Measurements from ENCODE around the gene SYT7. TPM values are rescaled to one million over a fixed set of nuclear protein-coding genes. Genes with fewer than 3 reads are reported as not detected.
A peak's percentile ranks its signal among the peaks of the same experiment; 100 is the strongest.
"Not testable (repeated sequence)": the region's sequence is repeated elsewhere in the genome, so short reads cannot be mapped to it uniquely, and the experiment has no call there.

Gene SYT7
- total and polyA plus RNA-seq, 11 donors: 12.4 to 34.7 (median 17.4) TPM

- H3K4me1 ChIP-seq: peaks cover 0 to 7% (median 0%) of the 10 kb centered on the region in 12 donors
- DNase-seq (no peak), ATAC-seq (no peak)
- no peak for TF ChIP-seq CTCF (IDR thresholded peaks at IDR 0.05)
- no peak for TF ChIP-seq POLR2A (IDR thresholded peaks at IDR 0.05)
- no peak overlapping the region for H3K4me3 ChIP-seq
- no peaks in the 10 kb centered on the region for H3K36me3 ChIP-seq
- intact Hi-C loops (cut with DNase I): no loop called here
- 54 to 68% (median 62%) methylated on average over 2 of the region's 2 CpGs for WGBS, 4 donors
- no peaks in the 10 kb centered on the region for H3K9me3 ChIP-seq
- no peak overlapping the region for H3K27ac ChIP-seq
- H3K27me3 ChIP-seq: no peaks in the 10 kb centered on the region
These were observed 35.6 kb upstream of the SYT7 start for GRCh38 chr11:61616434-61616833.

- WGBS, 4 donors: 67 to 75% (median 71%) methylated on average over 6 of the region's 6 CpGs
- peaks cover 0 to 18% (median 3%) of the 10 kb centered on the region in 12 donors for H3K4me1 ChIP-seq
- intact Hi-C loops (cut with DNase I); H3K4me3 ChIP-seq; H3K27ac ChIP-seq; H3K36me3 ChIP-seq; DNase-seq; H3K9me3 ChIP-seq; H3K27me3 ChIP-seq; ATAC-seq: not testable (repeated sequence)
These were observed 33.9 kb upstream of the SYT7 start for GRCh38 chr11:61614782-61615181.

- no peak for DNase-seq
- intact Hi-C loops (cut with DNase I): no loop called here
- TF ChIP-seq CTCF (IDR thresholded peaks at IDR 0.05) (no peak), POLR2A (IDR thresholded peaks at IDR 0.05) (no peak)
- Histone ChIP-seq H3K4me1 (peaks cover 0 to 18% (median 4%) of the 10 kb centered on the region in 12 donors), H3K9me3 (no peaks in the 10 kb centered on the region), H3K36me3 (no peaks in the 10 kb centered on the region), H3K4me3 (no peak overlapping the region), H3K27ac (no peak overlapping the region), H3K27me3 (no peaks in the 10 kb centered on the region)
- ATAC-seq: no peak
- WGBS, 4 donors: 71 to 79% (median 74%) methylated on average over 8 to 10 of the region's 10 CpGs
These were observed 33.0 kb upstream of the SYT7 start for GRCh38 chr11:61613870-61614269.

GRCh38 chr11:61613051-61613450 lies 32.2 kb upstream of the SYT7 start:
- Histone ChIP-seq H3K27me3 (no peaks in the 10 kb centered on the region), H3K9me3 (no peaks in the 10 kb centered on the region), H3K36me3 (no peaks in the 10 kb centered on the region), H3K4me1 (peaks cover 0 to 18% (median 4%) of the 10 kb centered on the region in 12 donors), H3K4me3 (no peak overlapping the region), H3K27ac (no peak overlapping the region)
- intact Hi-C loops (cut with DNase I): no loop called here
- ATAC-seq: no peak
- TF ChIP-seq CTCF (IDR thresholded peaks at IDR 0.05): no peak
- TF ChIP-seq POLR2A (IDR thresholded peaks at IDR 0.05): no peak
- DNase-seq: no peak
- 72 to 85% (median 82%) methylated on average over 9 of the region's 9 CpGs for WGBS, 4 donors

- Histone ChIP-seq H3K27me3 (no peaks in the 10 kb centered on the region), H3K9me3 (no peaks in the 10 kb centered on the region), H3K27ac (peak overlapping the region in 1 of 12 donors; percentile 18), H3K36me3 (no peaks in the 10 kb centered on the region), H3K4me3 (no peak overlapping the region), H3K4me1 (peaks cover 0 to 18% (median 3%) of the 10 kb centered on the region in 12 donors)
- ATAC-seq: peak in 1 of 4 donors; percentile 4
- 76 to 85% (median 80%) methylated on average over 1 to 8 of the region's 8 CpGs for WGBS, 4 donors
- no peak for TF ChIP-seq POLR2A (IDR thresholded peaks at IDR 0.05)
- intact Hi-C loops (cut with DNase I): no loop called here
- no peak for DNase-seq
These were observed 30.4 kb upstream of the SYT7 start for GRCh38 chr11:61611309-61611708.

All from heart left ventricle (tissue), 16 donors.